Colonic mucosa (tissue), 4 donors: ENCODE measurements around the gene ATF7. TPM values are rescaled to one million over a fixed set of nuclear protein-coding genes. Genes with fewer than 3 reads are reported as not detected.
"Not testable (repeated sequence)": the region's sequence is repeated elsewhere in the genome, so short reads cannot be mapped to it uniquely, and the experiment has no call there.

ENCODE experiments used
- DNase-seq: peaks from one replicate; pipeline ENCODE4 v3.0.0-alpha.2; 2020
- H3K27ac ChIP-seq: fragments of 200-600 bp; one replicate; pipeline ENCODE4 v1.8.0; 2021
- H3K27me3 ChIP-seq: fragments of 200-600 bp; one replicate; pipeline ENCODE4 v1.8.0; 2021
- H3K36me3 ChIP-seq: fragments of 200-600 bp; one replicate; pipeline ENCODE4 v1.8.0; 2021
- H3K4me1 ChIP-seq: fragments of 200-600 bp; one replicate; pipeline ENCODE4 v1.8.0; 2021; ENCODE audit warnings: mild to moderate bottlenecking
- H3K4me3 ChIP-seq: fragments of 200-600 bp; one replicate; pipeline ENCODE4 v1.8.0; 2021
- H3K9ac ChIP-seq, 2 donors: one replicate each; pipeline ENCODE4 v1.7.0; 2013; ENCODE audit warnings: control low read depth in 2 of 2, low read depth in 2 of 2, low read length in 2 of 2
- H3K9me3 ChIP-seq: fragments of 200-600 bp; one replicate; pipeline ENCODE4 v1.8.0; 2021
- intact Hi-C: fragments of 100-400 bp; cut with DNase I; formaldehyde crosslinking; loops from one replicate; pipeline ENCODE4 v1.14.1; 2022
- total RNA-seq, 2 donors: library from RNA; stranded (reverse); fragmentation: NEBNext Ultra II Directional in 1 of 2; extraction: Animal tissue kit (Norgen Biotek cat#: 25700) in 1 of 2; gene quantifications; one replicate each; pipeline ENCODE4 v1.2.1, GENCODE V29; 2021
- TF ChIP-seq, protein P1 (sequence below): fragments of 200-600 bp; IDR thresholded peaks from one replicate; pipeline ENCODE4 v1.8.0; 2022; ENCODE audit warnings: antibody characterized with exemption, mild to moderate bottlenecking
- donor health status: healthy.
- donor health status: DM: no; HTN: no; CAD: no.
- donor health status: DM: no; HTN: no; CAD: no.

The ATF7 gene
- total RNA-seq, 2 donors from 2014 or later: 31.1 to 38.5 TPM

DNA sequence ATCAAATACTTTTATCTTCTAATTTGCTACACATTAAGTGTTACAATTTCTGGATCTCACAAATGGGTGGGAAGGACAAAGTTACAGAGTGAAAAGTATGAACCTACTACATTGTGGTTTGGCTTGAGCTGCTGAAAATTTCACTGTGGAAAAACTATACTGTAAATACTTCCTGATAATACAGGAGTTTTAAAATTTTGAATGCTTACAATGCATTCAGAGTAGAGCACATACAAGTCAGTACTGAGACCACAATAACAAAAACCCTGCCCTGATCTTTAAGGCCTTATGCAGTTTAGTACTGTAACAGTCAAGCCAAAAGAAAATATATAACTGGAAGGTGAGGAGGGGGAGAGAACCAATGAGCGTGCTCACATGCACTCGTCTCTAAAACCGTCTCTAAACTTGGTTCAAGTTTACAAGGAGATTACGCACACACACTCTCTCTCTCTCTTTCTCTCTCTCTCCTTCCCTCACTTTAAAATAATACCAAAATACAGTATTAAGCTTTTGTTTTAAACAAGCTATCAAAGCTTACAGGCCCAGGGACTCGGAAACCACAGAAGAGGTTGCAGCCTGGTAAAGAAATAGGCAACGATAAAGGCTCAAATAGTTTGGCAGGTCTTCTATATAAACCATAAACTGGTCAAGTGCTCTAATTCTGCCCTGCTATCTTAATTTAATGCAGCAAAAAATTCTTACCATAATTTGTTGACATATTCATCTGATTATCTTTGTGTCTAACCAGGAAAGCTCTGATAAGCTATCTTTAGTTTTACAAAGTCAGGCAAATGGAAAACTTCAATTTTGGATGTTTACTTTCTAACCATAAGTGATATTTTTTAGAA is 58.0 kb downstream of the ATF7 start:
- Histone ChIP-seq H3K36me3 (no peaks in the 10 kb centered on the region), H3K4me3 (no peak overlapping the region), H3K9me3 (no peaks in the 10 kb centered on the region), H3K4me1 (no peaks in the 10 kb centered on the region), H3K9ac (no peak overlapping the region), H3K27ac (no peak overlapping the region), H3K27me3 (no peaks in the 10 kb centered on the region)
- DNase-seq: no peak
- intact Hi-C loops: no loop called here
- TF ChIP-seq, protein P1, sequence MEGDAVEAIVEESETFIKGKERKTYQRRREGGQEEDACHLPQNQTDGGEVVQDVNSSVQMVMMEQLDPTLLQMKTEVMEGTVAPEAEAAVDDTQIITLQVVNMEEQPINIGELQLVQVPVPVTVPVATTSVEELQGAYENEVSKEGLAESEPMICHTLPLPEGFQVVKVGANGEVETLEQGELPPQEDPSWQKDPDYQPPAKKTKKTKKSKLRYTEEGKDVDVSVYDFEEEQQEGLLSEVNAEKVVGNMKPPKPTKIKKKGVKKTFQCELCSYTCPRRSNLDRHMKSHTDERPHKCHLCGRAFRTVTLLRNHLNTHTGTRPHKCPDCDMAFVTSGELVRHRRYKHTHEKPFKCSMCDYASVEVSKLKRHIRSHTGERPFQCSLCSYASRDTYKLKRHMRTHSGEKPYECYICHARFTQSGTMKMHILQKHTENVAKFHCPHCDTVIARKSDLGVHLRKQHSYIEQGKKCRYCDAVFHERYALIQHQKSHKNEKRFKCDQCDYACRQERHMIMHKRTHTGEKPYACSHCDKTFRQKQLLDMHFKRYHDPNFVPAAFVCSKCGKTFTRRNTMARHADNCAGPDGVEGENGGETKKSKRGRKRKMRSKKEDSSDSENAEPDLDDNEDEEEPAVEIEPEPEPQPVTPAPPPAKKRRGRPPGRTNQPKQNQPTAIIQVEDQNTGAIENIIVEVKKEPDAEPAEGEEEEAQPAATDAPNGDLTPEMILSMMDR: no peak

DNA sequence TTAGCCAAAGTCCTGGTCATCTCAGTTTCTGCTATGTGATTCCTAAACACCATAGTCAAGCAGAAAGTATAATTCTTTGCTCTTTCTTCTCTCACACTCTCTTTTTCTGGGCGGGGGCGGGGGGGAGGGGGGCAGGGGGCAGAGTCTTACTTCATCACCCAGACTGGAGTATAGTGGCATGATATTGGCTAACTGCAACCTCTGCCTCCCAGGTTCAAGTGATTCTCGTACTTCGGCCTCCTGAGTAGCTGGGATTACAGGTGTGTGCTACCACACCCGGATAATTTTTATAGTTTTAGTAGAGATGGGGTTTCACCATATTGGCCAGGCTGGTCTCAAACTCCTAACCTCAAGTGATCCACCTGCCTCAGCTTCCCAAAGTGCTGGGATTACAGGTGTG is 60.8 kb downstream of the ATF7 start:
- H3K4me1 ChIP-seq, intact Hi-C loops: not testable (repeated sequence)
- DNase-seq: peak; percentile 33

DNA sequence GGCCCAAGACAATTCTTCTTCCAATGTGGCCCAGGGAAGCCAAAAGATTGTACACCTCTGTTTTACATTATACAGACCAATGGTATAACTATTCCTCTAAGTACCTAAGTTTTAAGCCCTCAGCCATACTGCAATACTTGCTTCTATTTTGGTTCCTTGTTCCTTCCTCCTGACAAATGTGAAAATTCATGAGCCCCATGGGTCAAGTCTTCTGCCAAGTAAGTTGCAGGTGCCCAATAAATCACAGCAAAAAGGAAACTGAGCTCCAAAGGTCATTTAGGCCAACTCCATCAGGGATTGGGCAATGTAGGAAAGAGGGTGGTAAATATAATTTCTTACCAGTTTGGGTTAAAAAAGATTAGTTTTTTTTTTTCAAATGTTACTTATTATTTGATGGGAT is 61.2 kb downstream of the ATF7 start:
- no peaks in the 10 kb centered on the region for H3K4me1 ChIP-seq
- H3K36me3 ChIP-seq: no peaks in the 10 kb centered on the region
- TF ChIP-seq, protein P1: no peak
- H3K27me3 ChIP-seq: no peaks in the 10 kb centered on the region
- DNase-seq: peak; percentile 38
- intact Hi-C loops: no loop called here
- H3K27ac ChIP-seq: no peak overlapping the region
- H3K9me3 ChIP-seq: no peaks in the 10 kb centered on the region
- no peak overlapping the region for H3K9ac ChIP-seq
- no peak overlapping the region for H3K4me3 ChIP-seq

More for the DNA sequence above, 60.8 kb downstream of the ATF7 start:
- H3K9me3 ChIP-seq, H3K36me3 ChIP-seq, H3K27me3 ChIP-seq, H3K9ac ChIP-seq, H3K4me3 ChIP-seq: not testable (repeated sequence)
- H3K27ac ChIP-seq: peak overlapping the region; percentile 6

DNA sequence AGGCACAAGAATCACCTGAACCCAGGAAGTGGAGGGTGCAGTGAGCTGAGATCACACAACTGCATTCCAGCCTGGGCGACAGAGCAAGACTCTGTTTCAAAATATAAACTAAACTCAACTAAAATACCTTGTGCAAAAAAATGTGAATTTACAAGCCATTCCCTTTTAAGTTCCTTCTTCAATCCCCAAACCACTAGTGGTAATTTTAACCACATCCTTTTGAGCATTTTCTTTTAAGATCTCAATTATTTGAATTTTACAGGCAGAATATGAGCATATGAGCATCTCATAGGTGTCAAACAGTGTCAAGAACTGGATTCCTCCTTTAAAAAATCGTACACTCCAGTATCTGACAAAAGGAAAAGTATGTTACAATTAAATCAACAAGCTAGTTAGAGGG is 61.9 kb downstream of the ATF7 start:
- no peak overlapping the region for H3K4me3 ChIP-seq
- H3K36me3 ChIP-seq: no peaks in the 10 kb centered on the region
- intact Hi-C loops: no loop called here
- TF ChIP-seq, protein P1: no peak
- H3K4me1 ChIP-seq: no peaks in the 10 kb centered on the region
- no peaks in the 10 kb centered on the region for H3K27me3 ChIP-seq
- no peak overlapping the region for H3K27ac ChIP-seq
- no peak for DNase-seq
- no peaks in the 10 kb centered on the region for H3K9me3 ChIP-seq
- no peak overlapping the region for H3K9ac ChIP-seq

DNA sequence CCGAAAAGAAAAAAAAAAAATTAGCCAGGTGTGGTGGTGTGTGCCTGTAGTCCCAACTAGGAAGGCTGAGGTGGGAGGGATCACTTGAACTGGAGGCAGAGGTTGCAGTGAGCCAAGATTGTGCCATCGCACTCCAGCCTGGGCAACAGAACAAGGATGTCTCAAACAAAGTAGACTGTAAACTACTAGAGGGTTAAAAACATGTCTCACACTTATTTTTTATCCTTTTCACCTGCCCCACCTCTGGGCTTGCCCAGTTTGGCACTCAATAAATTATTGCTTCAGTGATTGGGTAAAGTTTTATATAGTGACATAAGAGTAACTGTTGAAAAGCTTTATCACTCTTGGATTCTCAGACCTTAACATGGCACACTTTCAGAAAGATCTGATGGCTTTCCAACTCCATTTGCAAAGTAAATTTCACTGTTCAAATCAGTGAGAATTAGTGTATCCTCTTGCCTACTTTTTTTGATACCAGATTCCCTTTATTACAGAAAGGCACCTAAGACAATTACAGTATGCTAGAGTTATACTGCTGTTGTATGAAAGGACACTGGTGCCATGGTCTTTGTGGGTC is 62.6 kb downstream of the ATF7 start:
- H3K9me3 ChIP-seq: no peaks in the 10 kb centered on the region
- intact Hi-C loops: no loop called here
- H3K27ac ChIP-seq: no peak overlapping the region
- H3K4me1 ChIP-seq: no peaks in the 10 kb centered on the region
- DNase-seq: no peak
- no peaks in the 10 kb centered on the region for H3K27me3 ChIP-seq
- no peaks in the 10 kb centered on the region for H3K36me3 ChIP-seq
- TF ChIP-seq, protein P1: no peak
- H3K9ac ChIP-seq: no peak overlapping the region
- no peak overlapping the region for H3K4me3 ChIP-seq

DNA sequence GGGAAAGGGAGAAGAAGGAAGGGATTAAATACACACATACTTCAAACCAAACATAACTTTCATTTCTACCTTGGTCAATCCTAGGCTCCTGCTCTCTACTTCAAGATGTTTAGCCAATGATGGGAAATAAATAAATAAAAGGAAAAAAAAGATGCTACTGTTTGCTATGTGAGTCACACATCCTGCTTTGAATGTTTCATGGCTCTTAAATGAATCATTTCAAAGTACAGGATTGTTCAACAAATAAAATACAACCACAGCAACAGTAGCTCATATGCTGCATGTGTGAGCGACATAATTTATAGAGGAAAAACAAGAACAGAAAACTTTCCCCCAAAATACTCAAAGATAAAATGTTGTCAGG is 64.6 kb downstream of the ATF7 start:
- Histone ChIP-seq H3K9me3 (no peaks in the 10 kb centered on the region), H3K9ac (no peak overlapping the region), H3K27me3 (no peaks in the 10 kb centered on the region), H3K4me3 (no peak overlapping the region), H3K27ac (peak overlapping the region; percentile 51), H3K4me1 (no peaks in the 10 kb centered on the region), H3K36me3 (no peaks in the 10 kb centered on the region)
- no peak for DNase-seq
- TF ChIP-seq, protein P1: no peak
- intact Hi-C loops: no loop called here
